Stimulated activated CD4-positive, alpha-beta T cell treated with anti-CD3 and anti-CD28 coated beads, Interleukin-1b, Interleukin-23, amount 100 ng/mL, for 48 hours (primary cell): Measurements from ENCODE around the gene CFD.
"Not testable (repeated sequence)": the region's sequence is repeated elsewhere in the genome, so short reads cannot be mapped to it uniquely, and the experiment has no call there.

Experiments used
- DNase-seq: peaks from one replicate; pipeline ENCODE4 v3.0.0-alpha.2; 2020

The CFD gene

GRCh38 chr19:853014-853585, 6.4 kb upstream of the CFD start:
- no peak for DNase-seq

- DNase-seq: not testable (repeated sequence)
Measured at GRCh38 chr19:853614-854220, 5.7 kb upstream of the CFD start.

GRCh38 chr19:854549-854948, 4.9 kb upstream of the CFD start:
- DNase-seq: no peak

GRCh38 chr19:855142-855541, 4.3 kb upstream of the CFD start:
- DNase-seq: no peak

GRCh38 chr19:855566-856120, 3.8 kb upstream of the CFD start:
- no peak for DNase-seq

- no peak for DNase-seq
Measured at GRCh38 chr19:858284-858683, 1.2 kb upstream of the CFD start.

- no peak for DNase-seq
Measured at GRCh38 chr19:861141-861755, 1.8 kb downstream of the CFD start.

GRCh38 chr19:861756-862580, 2.5 kb downstream of the CFD start:
- peak; percentile 84 for DNase-seq

- DNase-seq: peak; percentile 85
Measured at GRCh38 chr19:862581-863314, 3.3 kb downstream of the CFD start.

GRCh38 chr19:863315-863620, 3.8 kb downstream of the CFD start:
- no peak for DNase-seq

- no peak for DNase-seq
Measured at GRCh38 chr19:866769-867300, 7.4 kb downstream of the CFD start.

GRCh38 chr19:867301-867793, 7.9 kb downstream of the CFD start:
- no peak for DNase-seq

GRCh38 chr19:867855-868457, 8.5 kb downstream of the CFD start:
- no peak for DNase-seq

GRCh38 chr19:868458-869244, 9.2 kb downstream of the CFD start:
- no peak for DNase-seq

GRCh38 chr19:869245-870177, 10.0 kb downstream of the CFD start:
- DNase-seq: no peak

GRCh38 chr19:870314-870713, 10.8 kb downstream of the CFD start:
- DNase-seq: no peak

GRCh38 chr19:870963-871401, 11.5 kb downstream of the CFD start:
- no peak for DNase-seq

- DNase-seq: peak; percentile 19
Measured at GRCh38 chr19:871446-872265, 12.2 kb downstream of the CFD start.
